Activated naive CD4-positive, alpha-beta T cell treated with anti-CD3 and anti-CD28 coated beads, Interleukin-2, amount 50 U/mL, for 72 hours (primary cell): Measurements from ENCODE around the gene METTL4. TPM values are rescaled to one million over a fixed set of nuclear protein-coding genes. Genes with fewer than 3 reads are reported as not detected.

Experiments used
- ATAC-seq, 2 donors: fragments of 150-1000 bp; cut with Tn5 transposase; 2 replicates each; pipeline ENCODE4 v1.10.0; 2021; ENCODE audit warnings: mild to moderate bottlenecking in 2 of 2, moderate library complexity in 2 of 2
- DNase-seq, 2 donors: peaks; one replicate each; pipeline ENCODE4 v3.0.0; 2021 to 2022; ENCODE audit warnings: low spot score in 2 of 2
- H3K27ac Mint-ChIP-seq, 2 donors: one replicate each; pipeline ENCODE4 v1.8.0; 2022; ENCODE audit warnings: mild to moderate bottlenecking in 2 of 2, mixed read lengths in 2 of 2
- H3K36me3 Mint-ChIP-seq, 2 donors: one replicate each; pipeline ENCODE4 v1.8.0; 2022; ENCODE audit warnings: mixed read lengths in 2 of 2
- H3K9me3 Mint-ChIP-seq, 2 donors: one replicate each; pipeline ENCODE4 v1.8.0; 2022; ENCODE audit warnings: mixed read lengths in 2 of 2
- total RNA-seq, 2 donors: library from RNA; stranded (reverse); gene quantifications; one replicate each; pipeline ENCODE4 v1.2.3, GENCODE V29; 2022

METTL4 gene
- total RNA-seq, 2 donors from 2014 or later, result 20.3 to 57.4 TPM

DNA sequence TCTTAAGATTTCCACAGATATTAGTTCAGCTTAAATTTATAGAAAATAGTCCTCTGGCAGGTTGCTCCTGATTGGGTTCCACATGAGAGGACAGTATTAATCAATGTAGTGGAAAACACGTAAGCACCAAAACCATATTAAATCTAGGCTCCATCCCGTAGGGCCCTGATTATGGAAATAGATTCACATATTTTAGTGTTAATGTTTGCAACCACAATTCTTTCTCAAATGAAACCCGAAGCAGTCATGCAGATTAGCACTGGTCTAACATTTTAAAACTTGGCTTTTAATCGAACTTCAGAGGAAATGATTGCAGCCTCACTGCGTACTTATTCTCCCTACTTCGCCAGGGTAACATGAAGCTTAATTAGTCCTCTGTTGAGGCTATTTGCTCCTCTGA lies 60.9 kb downstream of the METTL4 start:
- no peak overlapping the region for H3K27ac Mint-ChIP-seq
- ATAC-seq (no peak), DNase-seq (no peak)
- peaks cover 4% of the 10 kb centered on the region in 2 donors for H3K9me3 Mint-ChIP-seq
- no peaks in the 10 kb centered on the region for H3K36me3 Mint-ChIP-seq

GRCh38 chr18:2508678-2509077 lies 62.6 kb downstream of the METTL4 start:
- Mint-ChIP-seq H3K27ac (no peak overlapping the region), H3K9me3 (no peaks in the 10 kb centered on the region), H3K36me3 (no peaks in the 10 kb centered on the region)
- DNase-seq (no peak), ATAC-seq (no peak)

DNA sequence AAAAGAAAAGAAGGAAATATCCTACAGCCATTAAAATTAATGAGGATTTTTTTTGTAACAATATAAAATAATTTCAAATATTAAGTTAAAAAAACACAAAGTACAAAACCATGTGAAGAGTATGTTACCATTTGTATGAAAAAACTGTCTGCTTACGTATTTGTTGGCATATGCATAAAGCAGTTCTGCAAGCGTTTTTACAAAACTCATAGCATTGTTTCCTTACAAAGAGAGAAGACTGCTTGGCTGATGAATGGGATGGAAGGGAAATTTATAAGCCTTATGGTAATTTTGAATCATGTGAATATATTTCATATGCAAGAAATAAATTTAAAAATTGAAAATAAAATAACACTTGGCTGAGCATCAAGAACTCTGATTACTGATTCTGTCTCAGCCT lies 63.1 kb downstream of the METTL4 start:
- no peaks in the 10 kb centered on the region for H3K36me3 Mint-ChIP-seq
- H3K9me3 Mint-ChIP-seq, result no peaks in the 10 kb centered on the region
- no peak for DNase-seq
- no peak for ATAC-seq
- no peak overlapping the region for H3K27ac Mint-ChIP-seq

- no peak overlapping the region for H3K27ac Mint-ChIP-seq
- no peaks in the 10 kb centered on the region for H3K36me3 Mint-ChIP-seq
- H3K9me3 Mint-ChIP-seq, result no peaks in the 10 kb centered on the region
- ATAC-seq (no peak), DNase-seq (no peak)
These were observed 66.7 kb downstream of the METTL4 start for GRCh38 chr18:2504642-2505041.

- Mint-ChIP-seq H3K9me3 (no peaks in the 10 kb centered on the region), H3K27ac (no peak overlapping the region), H3K36me3 (no peaks in the 10 kb centered on the region)
- DNase-seq, result no peak
- ATAC-seq, result no peak
These were observed 68.4 kb downstream of the METTL4 start for GRCh38 chr18:2502880-2503279.

DNA sequence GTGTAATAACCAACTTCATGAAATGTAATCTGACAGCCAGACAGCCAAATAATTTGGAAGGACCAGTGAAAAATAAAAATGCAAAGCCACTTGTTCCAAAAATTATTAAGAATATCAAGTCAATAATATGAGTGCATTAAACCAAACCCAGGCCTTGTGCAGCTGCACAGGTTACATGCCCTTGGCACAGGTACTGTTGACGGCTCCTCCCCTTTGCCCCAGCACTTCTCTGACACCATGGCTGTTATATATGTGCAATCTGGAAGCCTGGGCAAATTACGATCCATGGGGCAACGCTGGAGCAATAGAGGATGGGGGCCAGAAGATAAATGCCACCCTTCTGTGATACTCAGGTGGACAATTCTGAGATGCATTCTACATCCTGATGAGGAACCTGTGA lies 68.9 kb downstream of the METTL4 start:
- no peaks in the 10 kb centered on the region for H3K9me3 Mint-ChIP-seq
- DNase-seq (no peak), ATAC-seq (no peak)
- no peak overlapping the region for H3K27ac Mint-ChIP-seq
- H3K36me3 Mint-ChIP-seq, result no peaks in the 10 kb centered on the region

GRCh38 chr18:2497797-2498196 lies 73.5 kb downstream of the METTL4 start:
- H3K27ac Mint-ChIP-seq, result no peak overlapping the region
- H3K36me3 Mint-ChIP-seq, result no peaks in the 10 kb centered on the region
- ATAC-seq (no peak), DNase-seq (no peak)
- no peaks in the 10 kb centered on the region for H3K9me3 Mint-ChIP-seq

- no peaks in the 10 kb centered on the region for H3K36me3 Mint-ChIP-seq
- ATAC-seq (no peak), DNase-seq (no peak)
- no peaks in the 10 kb centered on the region for H3K9me3 Mint-ChIP-seq
- H3K27ac Mint-ChIP-seq, result no peak overlapping the region
These were observed 75.9 kb downstream of the METTL4 start for GRCh38 chr18:2495381-2495780.

DNA sequence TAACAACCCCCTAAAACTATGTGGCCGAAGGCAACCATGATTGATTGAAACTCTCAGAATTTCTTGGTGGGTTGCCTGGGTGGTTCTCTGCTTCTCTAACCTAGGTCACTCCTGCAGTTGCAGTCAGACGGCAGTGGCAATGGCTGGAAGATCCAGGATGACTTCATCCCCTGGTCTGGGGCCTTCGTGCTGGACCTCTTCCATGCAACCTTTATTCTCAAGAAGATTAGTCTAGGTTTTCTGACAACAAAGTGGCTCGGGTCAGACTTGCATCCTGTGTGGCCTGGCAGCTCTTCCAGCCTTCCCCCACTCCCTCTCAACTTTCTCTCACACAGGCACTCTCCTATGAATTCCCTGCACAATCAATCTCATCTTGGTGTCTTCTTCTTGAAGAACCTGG lies 76.4 kb downstream of the METTL4 start:
- Mint-ChIP-seq H3K9me3 (no peaks in the 10 kb centered on the region), H3K27ac (no peak overlapping the region), H3K36me3 (no peaks in the 10 kb centered on the region)
- no peak for ATAC-seq
- no peak for DNase-seq

Other genes with a start within 250 kb of the METTL4 start
- 100 to 1,000 TPM in 1 of 2 donors, 10 to 100 TPM in 1; 66.8 to 117 TPM for gene NDC80, start 52 bp upstream of the METTL4 start, total RNA-seq
- 100 to 1,000 TPM; 112 to 136 TPM for gene SMCHD1, start 84.2 kb upstream of the METTL4 start, total RNA-seq